Lung (tissue), 12 donors: ENCODE results near the gene PCSK6. TPM values are rescaled to one million over a fixed set of nuclear protein-coding genes. Genes with fewer than 3 reads are reported as not detected.

ENCODE experiments used
- ATAC-seq: fragments of 200-7000 bp; cut with Tn5 transposase; one replicate; pipeline ENCODE4 v1.9.1; 2020; ENCODE audit warnings: moderate number of reproducible peaks; ENCODE audit not compliant: insufficient read depth, low FRiP score
- DNase-seq, 3 donors: peaks; one replicate each; pipeline ENCODE4 v3.0.0-alpha.2; 2013 to 2017
- H3K27ac ChIP-seq, 2 donors: one replicate each; pipeline ENCODE4 v1.5.1; 2013; ENCODE audit warnings: mild to moderate bottlenecking in 2 of 2, moderate library complexity in 2 of 2, control low read depth in 1 of 2, inconsistent platforms in 1 of 2, low read depth in 1 of 2, low read length in 1 of 2
- H3K27me3 ChIP-seq, 3 donors: one replicate each; pipeline ENCODE4 v1.5.1; 2013; ENCODE audit warnings: low read length in 2 of 3; ENCODE audit not compliant: control insufficient read depth in 3 of 3, insufficient read depth in 3 of 3
- H3K36me3 ChIP-seq, 4 donors: one replicate each; pipeline ENCODE4 v1.5.1; 2013; ENCODE audit warnings: low read length in 4 of 4, mild to moderate bottlenecking in 1 of 4, moderate library complexity in 1 of 4; ENCODE audit not compliant: control insufficient read depth in 4 of 4, insufficient read depth in 4 of 4
- H3K4me1 ChIP-seq, 5 donors: one replicate each; pipeline ENCODE4 v1.5.1; 2013; ENCODE audit warnings: low read length in 5 of 5, mild to moderate bottlenecking in 2 of 5, moderate library complexity in 1 of 5; ENCODE audit not compliant: control insufficient read depth in 5 of 5, insufficient read depth in 5 of 5
- H3K4me3 ChIP-seq: one replicate; pipeline ENCODE4 v1.5.1; 2013; ENCODE audit warnings: mild to moderate bottlenecking, control low read depth, moderate library complexity
- H3K9ac ChIP-seq, 2 donors: one replicate each; pipeline ENCODE4 v1.5.1; 2013; ENCODE audit warnings: low read length in 2 of 2, control low read depth in 1 of 2; ENCODE audit not compliant: insufficient read depth in 1 of 2
- H3K9me3 ChIP-seq, 4 donors: one replicate each; pipeline ENCODE4 v1.5.1; 2013; ENCODE audit warnings: low read length in 3 of 4, mild to moderate bottlenecking in 1 of 4, moderate library complexity in 1 of 4; ENCODE audit not compliant: control insufficient read depth in 4 of 4, insufficient read depth in 3 of 4
- WGBS, 2 donors: extraction: QIAGEN DNeasy Blood & Tissue Kit; methylation state at CpG; one replicate each; pipeline ENCODE4 v1.1.7; 2013; 5-methylcytosine and 5-hydroxymethylcytosine counted together
- polyA plus RNA-seq, 2 donors: library from polyadenylated mRNA; stranded (reverse); fragments of 200-250 nt; gene quantifications; one replicate each; pipeline ENCODE4 v1.2.1, GENCODE V29; 2013
- total RNA-seq, 2 donors: library from RNA; depleted of rRNA in 1 of 2; stranded (reverse); fragments of >200 nt in 1 of 2; gene quantifications; one replicate each; pipeline ENCODE4 v1.2.1, GENCODE V29; 2014 to 2021
- TF ChIP-seq, protein P1 (sequence below): IDR thresholded peaks from 2 replicates; pipeline ENCODE4 v1.5.1; 2012; ENCODE audit warnings: mild to moderate bottlenecking; ENCODE audit errors: control extremely low read depth, extremely low read depth
- donor health status: control.
- donor health status: control.
- donor health status: Bipolar disorder and iron deficiency.
- donor health status: healthy.
- donor health status: DM: yes; HTN: yes; CAD: no.

The PCSK6 gene
- total and polyA plus RNA-seq, 4 donors = 4.6 to 41.0 (median 8.4) TPM

DNA sequence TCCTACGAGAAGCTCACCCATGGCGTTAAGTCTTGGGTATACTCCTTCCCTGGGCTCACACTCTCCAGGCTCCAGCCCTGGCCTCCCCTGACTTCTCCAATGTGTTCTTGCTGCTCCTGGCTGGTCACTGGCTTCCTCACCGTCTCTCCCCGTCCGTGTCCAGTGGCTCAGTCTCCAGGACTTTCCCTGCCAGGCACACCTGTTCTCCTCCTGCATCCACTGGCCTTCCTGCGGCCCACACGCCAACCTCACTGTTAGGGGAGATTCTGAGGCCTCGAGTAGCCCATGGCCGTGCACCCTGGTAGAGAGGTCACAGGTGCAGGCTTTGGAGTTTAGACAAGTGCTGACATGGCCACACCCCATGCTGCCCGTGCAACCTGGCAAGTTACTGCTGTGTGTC lies 102.5 kb downstream of the PCSK6 start:
- Histone ChIP-seq H3K9me3 (no peaks in the 10 kb centered on the region), H3K36me3 (peaks cover 0 to 2% (median 0%) of the 10 kb centered on the region in 4 donors), H3K9ac (no peak overlapping the region), H3K27ac (no peak overlapping the region), H3K27me3 (no peaks in the 10 kb centered on the region), H3K4me1 (no peaks in the 10 kb centered on the region), H3K4me3 (no peak overlapping the region)
- DNase-seq = no peak
- WGBS, 2 donors = 87 to 96% methylated on average over 10 of the region's 10 CpGs
- ATAC-seq = no peak
- TF ChIP-seq, protein P1, sequence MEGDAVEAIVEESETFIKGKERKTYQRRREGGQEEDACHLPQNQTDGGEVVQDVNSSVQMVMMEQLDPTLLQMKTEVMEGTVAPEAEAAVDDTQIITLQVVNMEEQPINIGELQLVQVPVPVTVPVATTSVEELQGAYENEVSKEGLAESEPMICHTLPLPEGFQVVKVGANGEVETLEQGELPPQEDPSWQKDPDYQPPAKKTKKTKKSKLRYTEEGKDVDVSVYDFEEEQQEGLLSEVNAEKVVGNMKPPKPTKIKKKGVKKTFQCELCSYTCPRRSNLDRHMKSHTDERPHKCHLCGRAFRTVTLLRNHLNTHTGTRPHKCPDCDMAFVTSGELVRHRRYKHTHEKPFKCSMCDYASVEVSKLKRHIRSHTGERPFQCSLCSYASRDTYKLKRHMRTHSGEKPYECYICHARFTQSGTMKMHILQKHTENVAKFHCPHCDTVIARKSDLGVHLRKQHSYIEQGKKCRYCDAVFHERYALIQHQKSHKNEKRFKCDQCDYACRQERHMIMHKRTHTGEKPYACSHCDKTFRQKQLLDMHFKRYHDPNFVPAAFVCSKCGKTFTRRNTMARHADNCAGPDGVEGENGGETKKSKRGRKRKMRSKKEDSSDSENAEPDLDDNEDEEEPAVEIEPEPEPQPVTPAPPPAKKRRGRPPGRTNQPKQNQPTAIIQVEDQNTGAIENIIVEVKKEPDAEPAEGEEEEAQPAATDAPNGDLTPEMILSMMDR = no peak

DNA sequence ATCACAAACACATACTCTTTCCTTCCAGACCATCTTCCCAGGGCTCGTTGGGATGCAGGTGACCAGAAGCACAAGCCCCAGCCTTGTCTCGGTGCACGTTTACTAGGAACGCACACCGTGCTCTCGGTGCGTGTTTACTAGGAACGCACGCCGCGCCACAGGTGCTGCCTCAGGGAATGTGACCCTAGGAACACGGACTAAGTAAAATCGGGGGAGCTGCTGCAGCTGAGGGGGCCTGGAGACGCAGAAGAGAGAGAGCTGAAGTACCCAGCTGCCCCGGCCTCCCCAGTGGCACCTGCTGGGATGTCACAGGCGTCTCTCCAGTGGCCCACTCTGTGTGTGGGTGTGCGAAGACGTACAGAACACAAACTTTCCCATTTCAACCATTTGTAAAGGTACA lies 103.5 kb downstream of the PCSK6 start:
- 94 to 97% methylated on average over 18 of the region's 18 CpGs for WGBS, 2 donors
- Histone ChIP-seq H3K36me3 (peaks cover 0 to 2% (median 0%) of the 10 kb centered on the region in 4 donors), H3K4me1 (no peaks in the 10 kb centered on the region), H3K27me3 (no peaks in the 10 kb centered on the region), H3K4me3 (no peak overlapping the region), H3K9me3 (no peaks in the 10 kb centered on the region), H3K9ac (no peak overlapping the region), H3K27ac (no peak overlapping the region)
- DNase-seq (no peak), ATAC-seq (no peak)
- TF ChIP-seq, protein P1 = no peak

DNA sequence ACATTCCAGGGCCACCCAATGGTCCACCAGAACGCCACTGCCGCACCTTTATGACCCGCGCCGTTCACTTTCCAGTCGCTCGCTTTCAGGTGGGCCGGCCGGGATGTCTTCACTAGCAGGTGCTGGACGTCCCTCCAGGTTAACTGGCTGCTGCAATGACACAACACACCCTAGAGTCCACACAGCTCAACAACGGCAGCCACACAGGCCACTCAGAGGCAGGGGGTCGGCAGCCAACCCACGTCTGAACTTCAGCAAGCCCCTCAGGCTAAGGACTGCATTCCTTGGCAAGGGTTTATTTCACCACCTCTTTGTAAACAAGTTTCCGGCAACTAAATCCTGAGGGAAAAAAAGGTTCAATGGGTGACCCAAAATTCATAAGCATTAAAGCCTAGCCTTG lies 105.2 kb downstream of the PCSK6 start:
- H3K9ac ChIP-seq = no peak overlapping the region
- H3K27me3 ChIP-seq = no peaks in the 10 kb centered on the region
- TF ChIP-seq, protein P1 = no peak
- WGBS, 2 donors = 84 to 91% methylated on average over 14 of the region's 14 CpGs
- no peaks in the 10 kb centered on the region for H3K36me3 ChIP-seq
- H3K27ac ChIP-seq = no peak overlapping the region
- DNase-seq (no peak), ATAC-seq (no peak)
- no peak overlapping the region for H3K4me3 ChIP-seq
- no peaks in the 10 kb centered on the region for H3K4me1 ChIP-seq
- H3K9me3 ChIP-seq = no peaks in the 10 kb centered on the region

DNA sequence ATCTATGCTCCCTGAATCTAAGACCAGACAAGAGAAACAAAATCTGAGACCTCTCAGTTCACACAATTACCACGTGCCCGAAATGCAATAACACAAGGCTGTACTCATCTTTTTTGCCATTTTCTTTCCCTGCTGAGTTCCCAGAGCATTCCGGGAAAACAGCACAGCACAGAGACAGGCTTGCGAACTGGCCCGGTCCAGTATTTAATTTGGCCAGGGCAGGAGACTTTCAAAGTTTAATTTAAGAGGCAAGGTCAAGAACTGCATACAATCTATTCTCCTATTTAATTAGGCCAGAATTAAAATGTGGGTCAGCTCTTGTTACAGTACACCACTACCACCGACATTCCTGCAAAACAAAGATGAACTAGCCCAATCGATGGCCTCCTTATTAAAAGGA lies 107.0 kb downstream of the PCSK6 start:
- H3K27ac ChIP-seq = no peak overlapping the region
- no peaks in the 10 kb centered on the region for H3K9me3 ChIP-seq
- WGBS, 2 donors = 78 to 93% methylated on average over 7 of the region's 7 CpGs
- TF ChIP-seq, protein P1 = no peak
- no peaks in the 10 kb centered on the region for H3K27me3 ChIP-seq
- no peak overlapping the region for H3K9ac ChIP-seq
- no peaks in the 10 kb centered on the region for H3K36me3 ChIP-seq
- no peak for ATAC-seq
- DNase-seq = no peak
- H3K4me3 ChIP-seq = no peak overlapping the region
- no peaks in the 10 kb centered on the region for H3K4me1 ChIP-seq
